ENCODE results near the gene PLEKHH1. TPM values are rescaled to one million over a fixed set of nuclear protein-coding genes. Genes with fewer than 3 reads are reported as not detected.

The PLEKHH1 gene
- total and polyA plus RNA-seq, 2 experiments from 2014 or later = 12.8 to 19.5 TPM

DNA sequence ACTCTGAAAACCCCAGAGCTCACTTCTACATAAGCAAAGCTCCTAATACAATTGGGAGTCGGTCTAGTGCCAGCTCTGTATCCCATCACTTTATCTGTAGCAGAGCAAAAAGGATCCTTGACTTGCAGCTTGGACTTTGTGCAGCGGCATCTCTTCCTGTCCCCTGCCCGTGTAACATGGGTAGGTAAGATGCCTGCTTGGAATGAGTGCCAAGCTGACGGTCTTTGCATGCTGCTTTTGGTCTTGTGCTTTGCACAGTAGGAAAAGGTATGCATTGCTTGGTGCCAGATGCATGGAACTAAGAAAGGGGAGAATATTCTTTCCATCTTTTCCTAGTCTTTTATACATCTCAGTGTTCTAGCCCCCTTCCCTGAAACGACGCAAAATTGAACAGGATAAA is 6.9 kb upstream of the PLEKHH1 start:
- H3K27me3 ChIP-seq = no peaks in the 10 kb centered on the region
- DNase-seq (ENCODE audit: low spot score) = no peak
- no peaks in the 10 kb centered on the region for H3K4me1 ChIP-seq (ENCODE audit: insufficient read depth)
- H3K9me2 ChIP-seq (replicated peaks; ENCODE audit: insufficient read depth) = no peaks in the 10 kb centered on the region
- no peaks in the 10 kb centered on the region for H3K79me2 ChIP-seq
- no peak overlapping the region for H3K27ac ChIP-seq
- no peak overlapping the region for H2AFZ ChIP-seq
- TF ChIP-seq EZH2phosphoT487 (IDR thresholded peaks at IDR 0.05; ENCODE audit: low read depth, severe bottlenecking, unreplicated experiment) = no peak
- TF ChIP-seq, protein P1, sequence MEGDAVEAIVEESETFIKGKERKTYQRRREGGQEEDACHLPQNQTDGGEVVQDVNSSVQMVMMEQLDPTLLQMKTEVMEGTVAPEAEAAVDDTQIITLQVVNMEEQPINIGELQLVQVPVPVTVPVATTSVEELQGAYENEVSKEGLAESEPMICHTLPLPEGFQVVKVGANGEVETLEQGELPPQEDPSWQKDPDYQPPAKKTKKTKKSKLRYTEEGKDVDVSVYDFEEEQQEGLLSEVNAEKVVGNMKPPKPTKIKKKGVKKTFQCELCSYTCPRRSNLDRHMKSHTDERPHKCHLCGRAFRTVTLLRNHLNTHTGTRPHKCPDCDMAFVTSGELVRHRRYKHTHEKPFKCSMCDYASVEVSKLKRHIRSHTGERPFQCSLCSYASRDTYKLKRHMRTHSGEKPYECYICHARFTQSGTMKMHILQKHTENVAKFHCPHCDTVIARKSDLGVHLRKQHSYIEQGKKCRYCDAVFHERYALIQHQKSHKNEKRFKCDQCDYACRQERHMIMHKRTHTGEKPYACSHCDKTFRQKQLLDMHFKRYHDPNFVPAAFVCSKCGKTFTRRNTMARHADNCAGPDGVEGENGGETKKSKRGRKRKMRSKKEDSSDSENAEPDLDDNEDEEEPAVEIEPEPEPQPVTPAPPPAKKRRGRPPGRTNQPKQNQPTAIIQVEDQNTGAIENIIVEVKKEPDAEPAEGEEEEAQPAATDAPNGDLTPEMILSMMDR (IDR thresholded peaks at IDR 0.05; ENCODE audit: poor library complexity) = no peak
- no peak for TF ChIP-seq EZH2 (IDR thresholded peaks at IDR 0.05; ENCODE audit: borderline replicate concordance)
- 80% methylated on average over 6 of the region's 6 CpGs for WGBS (ENCODE audit: low lambda C conversion rate, missing lambda C conversion rate)
- H3K9me3 ChIP-seq (ENCODE audit: low read depth) = no peaks in the 10 kb centered on the region
- no peak overlapping the region for H3K4me2 ChIP-seq
- no peaks in the 10 kb centered on the region for H3K36me3 ChIP-seq (replicated peaks; ENCODE audit: insufficient read depth, low read depth)
- H3K4me3 ChIP-seq = no peak overlapping the region
- no peaks in the 10 kb centered on the region for H4K20me1 ChIP-seq (ENCODE audit: insufficient read depth, poor library complexity, severe bottlenecking)

DNA sequence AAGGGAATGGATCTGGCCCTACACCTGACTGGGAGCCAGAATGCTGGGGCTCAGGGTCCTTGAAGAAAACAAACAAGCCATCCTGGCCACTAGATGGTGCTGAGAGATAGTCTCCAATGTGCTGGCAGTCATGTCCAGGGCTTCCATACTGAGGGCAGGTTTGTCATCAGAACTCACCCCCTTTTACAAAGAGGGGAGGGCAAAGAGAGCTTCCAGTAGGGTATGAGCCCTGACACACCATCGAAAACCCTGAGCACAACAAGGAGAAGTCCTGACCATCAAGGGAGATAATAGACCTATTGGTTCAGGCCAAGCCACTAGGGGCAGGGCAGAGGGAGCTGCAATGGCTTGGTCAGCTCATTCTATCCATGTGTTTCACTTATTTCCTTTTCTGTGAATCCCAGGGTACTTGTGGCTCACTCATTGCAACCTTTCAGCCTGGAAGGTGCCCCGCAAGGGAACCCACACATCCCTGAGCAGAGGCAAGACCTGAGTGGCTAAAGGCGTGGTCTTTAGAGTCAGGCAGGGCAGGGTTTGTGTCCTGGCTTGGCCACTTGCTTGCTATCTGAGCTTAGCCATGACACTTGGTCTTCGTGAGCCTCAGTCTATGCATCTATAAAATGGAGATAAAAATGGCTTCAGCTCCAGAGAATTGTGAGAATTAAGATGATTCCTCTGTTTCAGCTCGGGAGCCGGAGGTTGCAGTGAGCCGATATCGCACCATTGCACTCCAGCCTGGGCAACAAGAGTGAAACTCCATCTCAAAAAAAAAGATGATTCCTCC is 6.2 kb upstream of the PLEKHH1 start:
- DNase-seq (ENCODE audit: low spot score) = peak; percentile 68
- Histone ChIP-seq H3K27ac (no peak overlapping the region), H3K4me1 (ENCODE audit: insufficient read depth) (no peaks in the 10 kb centered on the region), H3K4me3 (no peak overlapping the region), H3K36me3 (replicated peaks; ENCODE audit: insufficient read depth, low read depth) (no peaks in the 10 kb centered on the region), H3K27me3 (no peaks in the 10 kb centered on the region), H3K9me2 (replicated peaks; ENCODE audit: insufficient read depth) (no peaks in the 10 kb centered on the region), H3K79me2 (no peaks in the 10 kb centered on the region), H3K9me3 (ENCODE audit: low read depth) (no peaks in the 10 kb centered on the region), H3K4me2 (no peak overlapping the region), H4K20me1 (ENCODE audit: insufficient read depth, poor library complexity, severe bottlenecking) (no peaks in the 10 kb centered on the region), H2AFZ (no peak overlapping the region)
- WGBS (ENCODE audit: low lambda C conversion rate, missing lambda C conversion rate) = 75% methylated on average over 8 of the region's 8 CpGs
- TF ChIP-seq EZH2 (IDR thresholded peaks at IDR 0.05; ENCODE audit: borderline replicate concordance) = no peak
- TF ChIP-seq, protein P1 (IDR thresholded peaks at IDR 0.05; ENCODE audit: poor library complexity) = peak; percentile 78

DNA sequence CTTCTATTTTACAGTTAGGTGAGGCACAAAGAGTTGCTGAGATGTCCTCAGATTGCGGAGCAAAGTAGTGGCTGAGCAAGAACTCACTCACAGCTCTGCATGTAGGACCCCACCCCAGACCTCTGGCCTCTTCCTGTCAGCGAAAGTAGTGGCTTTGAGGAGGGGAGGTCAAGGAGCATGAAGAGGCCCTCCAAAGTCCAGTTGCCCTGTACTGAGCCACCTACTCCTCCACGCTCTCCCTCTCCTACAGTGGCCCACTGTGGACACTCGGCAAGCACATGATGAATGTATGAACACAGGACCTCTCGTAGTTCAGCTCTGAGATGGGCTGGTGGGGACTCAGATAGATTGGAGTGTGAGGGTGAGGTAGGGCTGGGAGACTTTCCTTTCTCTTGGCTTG is 5.3 kb upstream of the PLEKHH1 start:
- Histone ChIP-seq H3K4me2 (no peak overlapping the region), H3K9me3 (ENCODE audit: low read depth) (no peaks in the 10 kb centered on the region), H3K79me2 (no peaks in the 10 kb centered on the region), H4K20me1 (ENCODE audit: insufficient read depth, poor library complexity, severe bottlenecking) (no peaks in the 10 kb centered on the region), H3K36me3 (replicated peaks; ENCODE audit: insufficient read depth, low read depth) (no peaks in the 10 kb centered on the region), H3K4me3 (no peak overlapping the region), H3K4me1 (ENCODE audit: insufficient read depth) (no peaks in the 10 kb centered on the region), H3K27ac (no peak overlapping the region), H3K9me2 (replicated peaks; ENCODE audit: insufficient read depth) (no peaks in the 10 kb centered on the region), H2AFZ (no peak overlapping the region), H3K27me3 (no peaks in the 10 kb centered on the region)
- DNase-seq (ENCODE audit: low spot score) = no peak
- no peak for TF ChIP-seq EZH2phosphoT487 (IDR thresholded peaks at IDR 0.05; ENCODE audit: low read depth, severe bottlenecking, unreplicated experiment)
- TF ChIP-seq, protein P1 (IDR thresholded peaks at IDR 0.05; ENCODE audit: poor library complexity) = no peak
- no peak for TF ChIP-seq EZH2 (IDR thresholded peaks at IDR 0.05; ENCODE audit: borderline replicate concordance)
- 93% methylated on average over 5 of the region's 5 CpGs for WGBS (ENCODE audit: low lambda C conversion rate, missing lambda C conversion rate)
